Embryonic facial prominence (tissue), 1 donor: Measurements from ENCODE around the gene C2CD4C.
"Not testable (repeated sequence)": the region's sequence is repeated elsewhere in the genome, so short reads cannot be mapped to it uniquely, and the experiment has no call there.

Experiments
- DNase-seq: peaks from one replicate; pipeline ENCODE4 v3.0.0-alpha.2; 2016; ENCODE audit errors: extremely low spot score

Gene C2CD4C

DNA sequence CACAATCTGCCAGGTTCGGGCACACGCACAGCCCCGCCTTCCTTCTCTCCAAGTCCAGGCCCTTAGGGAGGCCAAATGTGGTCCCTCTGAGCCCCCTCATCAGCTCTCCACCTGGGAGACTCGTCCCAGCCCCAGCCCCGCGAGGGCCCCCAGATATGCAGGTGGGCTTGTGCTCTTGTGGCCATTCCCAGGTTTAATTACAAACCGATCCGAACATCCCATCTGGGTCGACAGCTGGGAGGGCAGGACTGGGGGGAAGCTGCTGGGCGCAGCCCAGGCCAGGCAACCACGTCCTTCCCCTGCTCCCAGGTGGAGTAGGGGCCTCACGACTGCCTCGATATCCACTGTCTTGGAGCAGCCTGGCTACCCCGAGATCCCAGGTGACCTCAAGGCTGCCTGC, 7.5 kb upstream of the C2CD4C start:
- DNase-seq, result no peak

DNA sequence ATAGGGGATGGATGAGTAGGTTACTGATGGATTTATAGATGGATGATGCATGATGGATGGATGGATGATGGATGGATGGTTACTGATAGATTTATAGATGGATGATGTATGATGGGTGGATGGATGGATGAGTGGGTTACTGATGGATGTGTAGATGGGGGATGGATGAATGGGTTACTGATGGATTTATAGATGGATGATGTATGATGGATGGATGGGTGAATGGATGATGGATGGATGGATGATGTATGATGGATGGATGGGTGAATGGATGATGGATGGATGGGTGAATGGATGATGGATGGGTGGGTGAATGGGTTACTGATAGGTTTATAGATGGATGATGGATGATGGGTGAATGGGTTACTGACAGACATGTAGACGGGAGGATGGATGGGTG, 6.3 kb upstream of the C2CD4C start:
- DNase-seq, result no peak

DNA sequence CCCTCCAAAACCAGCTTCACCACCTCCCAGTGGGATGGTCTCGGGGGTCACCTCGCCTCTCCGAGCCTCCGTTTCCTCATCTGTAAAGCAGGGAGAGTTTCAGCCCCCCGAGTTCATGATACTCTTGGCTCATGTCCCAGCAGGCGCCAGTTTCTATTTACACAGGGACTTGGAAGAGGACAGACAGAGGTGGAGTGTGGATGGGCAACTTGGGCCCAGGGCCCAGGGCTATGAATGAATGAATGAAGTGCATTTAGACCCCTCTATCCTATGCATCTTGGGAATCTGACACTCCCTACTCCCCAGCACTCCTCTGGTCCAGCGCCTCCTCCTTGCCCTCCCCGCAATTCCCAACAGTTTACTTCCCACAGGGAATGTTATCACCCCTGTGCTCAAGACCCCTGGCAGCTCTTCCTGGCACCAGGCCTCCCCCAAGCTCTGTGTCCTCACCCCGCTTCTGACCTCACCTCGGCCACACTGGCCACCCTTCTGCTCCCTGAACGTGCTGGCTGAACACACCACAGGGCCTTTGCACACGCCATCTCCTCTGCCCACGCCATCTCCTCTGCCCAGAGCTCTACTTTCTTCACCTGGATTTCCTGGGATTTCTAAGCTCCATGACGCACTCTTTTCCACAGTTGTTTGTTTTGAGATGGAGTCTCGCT, 4.9 kb upstream of the C2CD4C start:
- DNase-seq, result no peak

DNA sequence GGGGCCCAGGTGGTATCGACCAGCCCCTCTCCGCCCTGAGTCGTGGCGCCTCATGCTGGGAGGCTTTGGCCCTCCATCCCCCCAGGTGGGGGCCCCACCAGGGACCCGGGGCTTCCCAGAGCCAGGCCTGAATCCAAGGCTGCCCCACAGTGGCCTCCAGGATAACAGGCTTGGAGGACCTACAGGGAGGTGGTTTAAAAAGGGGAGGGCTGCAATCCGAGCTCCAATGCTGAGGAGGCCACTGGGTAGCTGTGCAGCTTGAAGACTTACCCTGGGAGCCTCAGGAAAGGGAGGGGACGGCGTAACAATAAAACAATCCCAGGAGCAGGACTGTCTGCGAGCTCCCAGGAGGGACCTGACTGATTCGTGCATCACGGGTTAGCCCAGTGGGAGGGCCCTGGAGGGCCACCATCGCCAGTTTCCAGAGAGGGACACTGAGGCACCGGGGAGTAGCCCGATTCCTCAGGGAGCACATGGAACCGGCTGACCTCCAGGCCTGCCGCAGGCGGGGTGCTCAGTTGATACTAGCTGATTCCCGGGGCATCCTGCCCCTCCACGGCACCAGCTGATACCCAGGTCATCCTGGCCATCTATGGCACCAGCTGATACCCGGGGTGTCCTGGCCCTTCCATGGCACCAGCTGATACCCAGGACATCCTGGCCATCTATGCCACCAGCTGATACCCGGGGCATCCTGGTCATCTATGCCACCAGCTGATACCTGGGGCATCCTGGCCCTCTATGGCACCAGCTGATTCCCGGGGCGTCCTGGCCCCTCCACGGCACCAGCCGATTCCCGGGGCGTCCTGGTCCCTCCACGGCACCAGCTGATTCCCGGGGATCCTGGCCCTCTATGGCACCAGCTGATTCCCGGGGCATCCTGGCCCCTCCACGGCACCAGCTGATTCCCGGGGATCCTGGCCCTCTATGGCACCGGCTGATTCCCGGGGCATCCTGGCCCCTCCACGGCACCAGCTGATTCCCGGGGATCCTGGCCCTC, 3.7 kb upstream of the C2CD4C start:
- no peak for DNase-seq

DNA sequence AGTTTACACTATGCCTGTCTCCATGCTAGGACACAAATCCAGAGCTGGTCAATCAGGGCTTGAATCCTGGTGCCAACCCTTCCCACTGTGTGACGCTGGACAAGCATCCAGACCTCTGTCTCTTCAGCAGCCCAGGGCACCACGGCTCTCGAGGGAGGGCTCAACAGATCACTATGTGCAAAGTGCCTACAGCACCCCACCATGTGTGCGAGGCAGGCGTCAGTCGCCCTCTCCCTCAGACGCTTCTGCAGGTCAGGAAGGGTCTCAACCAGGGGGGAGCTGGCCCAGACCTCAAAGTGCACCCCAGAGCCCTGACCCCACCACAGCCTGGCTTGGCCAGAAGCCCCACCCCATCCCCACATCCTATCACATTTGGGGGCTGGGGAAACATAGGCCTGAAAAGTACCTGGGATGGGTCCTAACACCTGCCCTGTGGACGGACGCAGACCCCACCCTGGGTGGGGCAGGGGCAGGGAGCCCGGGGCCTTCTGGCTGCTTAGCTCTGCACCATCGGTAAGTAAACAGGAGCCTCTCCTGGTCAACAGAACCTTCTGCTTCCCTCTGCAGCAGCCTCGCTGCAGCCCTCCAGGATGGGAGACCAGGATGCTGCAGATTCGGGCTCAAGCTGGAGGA, 2.9 kb upstream of the C2CD4C start:
- no peak for DNase-seq

DNA sequence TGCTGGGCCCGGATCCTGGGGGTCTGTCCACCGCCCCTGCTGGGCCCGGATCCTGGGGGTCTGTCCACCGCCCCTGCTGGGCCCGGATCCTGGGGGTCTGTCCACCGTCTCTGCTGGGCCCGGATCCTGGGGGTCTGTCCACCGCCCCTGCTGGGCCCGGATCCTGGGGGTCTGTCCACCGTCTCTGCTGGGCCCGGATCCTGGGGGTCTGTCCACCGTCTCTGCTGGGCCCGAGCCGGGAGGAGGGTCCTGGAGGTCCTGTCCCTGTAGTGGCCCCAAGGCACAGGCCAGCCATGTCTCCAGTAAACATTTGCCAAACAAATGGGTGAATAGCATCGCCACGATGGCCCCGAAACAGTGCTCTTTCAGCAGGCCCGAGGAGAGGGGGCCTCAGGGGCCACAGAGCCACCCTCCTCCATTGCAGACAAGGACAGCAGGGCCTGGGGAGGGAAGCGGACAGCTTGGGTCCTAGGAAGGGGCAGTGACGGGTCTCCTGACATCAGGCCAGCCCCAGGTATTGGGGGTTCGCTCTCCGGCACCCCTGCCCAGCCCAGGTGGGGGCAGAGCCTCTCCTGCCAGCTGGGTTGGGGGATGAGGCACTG, 2.3 kb upstream of the C2CD4C start:
- DNase-seq, result not testable (repeated sequence)

DNA sequence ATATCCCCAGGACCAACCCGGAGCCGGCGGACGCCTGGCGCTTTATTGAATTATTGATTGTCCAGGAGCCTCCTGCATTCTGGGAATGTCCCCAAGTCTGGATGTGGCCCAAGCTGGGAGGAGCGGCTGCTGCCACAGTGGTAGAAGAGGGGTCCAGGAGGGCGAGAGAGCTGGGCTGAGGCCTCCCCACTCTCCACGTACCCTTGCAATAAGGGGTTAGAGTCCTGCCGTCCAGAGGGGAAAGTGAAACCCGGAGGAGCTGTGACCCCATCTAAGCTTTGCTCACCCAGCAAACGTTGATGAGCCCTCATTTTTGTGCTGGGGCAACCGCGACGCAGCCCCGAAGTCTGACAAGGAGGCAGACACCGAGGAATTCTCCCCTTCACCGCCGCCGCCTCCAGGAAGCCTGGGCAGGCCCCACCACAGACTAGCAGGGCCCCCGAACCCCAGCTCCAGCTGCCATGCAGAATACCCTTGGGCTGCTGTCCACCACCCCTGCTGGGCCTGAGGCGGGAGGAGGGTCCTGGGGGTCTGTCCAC, 1.4 kb upstream of the C2CD4C start:
- no peak for DNase-seq

DNA sequence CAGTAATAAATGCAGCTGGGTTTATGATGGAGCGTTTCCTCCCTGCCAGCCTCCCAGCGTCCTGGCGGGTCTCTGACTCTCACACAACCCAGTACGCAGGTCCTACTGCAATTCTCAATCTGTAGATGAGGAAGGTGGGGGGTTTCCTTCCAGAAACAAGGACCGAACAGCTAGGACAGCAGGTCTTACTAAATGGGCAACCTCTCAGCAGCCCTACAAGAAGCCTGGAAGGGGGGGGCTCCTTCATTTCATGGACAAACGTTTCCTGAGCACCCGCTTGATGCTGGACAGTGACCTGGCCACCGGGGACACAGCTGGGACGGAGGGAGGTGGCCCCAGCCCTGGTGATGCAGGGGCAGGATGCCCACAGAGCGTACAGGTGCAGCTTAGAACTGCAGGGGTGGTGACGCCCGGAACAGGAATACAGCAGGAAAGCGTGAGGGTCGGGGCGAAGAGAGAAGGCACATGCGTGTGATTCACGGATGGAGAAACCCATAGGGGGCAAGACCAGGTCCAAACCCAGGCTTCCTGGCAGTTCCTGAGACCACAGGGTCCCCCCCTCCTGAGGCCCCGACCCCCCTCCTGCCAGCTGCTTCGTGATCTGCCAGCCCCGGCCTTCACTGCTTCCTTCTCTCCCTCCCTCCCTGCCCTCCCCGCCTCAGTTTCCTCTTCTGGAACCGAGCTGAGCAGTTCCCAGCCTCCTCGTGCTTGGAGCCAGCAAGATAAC, 732 bp upstream of the C2CD4C start:
- no peak for DNase-seq

DNA sequence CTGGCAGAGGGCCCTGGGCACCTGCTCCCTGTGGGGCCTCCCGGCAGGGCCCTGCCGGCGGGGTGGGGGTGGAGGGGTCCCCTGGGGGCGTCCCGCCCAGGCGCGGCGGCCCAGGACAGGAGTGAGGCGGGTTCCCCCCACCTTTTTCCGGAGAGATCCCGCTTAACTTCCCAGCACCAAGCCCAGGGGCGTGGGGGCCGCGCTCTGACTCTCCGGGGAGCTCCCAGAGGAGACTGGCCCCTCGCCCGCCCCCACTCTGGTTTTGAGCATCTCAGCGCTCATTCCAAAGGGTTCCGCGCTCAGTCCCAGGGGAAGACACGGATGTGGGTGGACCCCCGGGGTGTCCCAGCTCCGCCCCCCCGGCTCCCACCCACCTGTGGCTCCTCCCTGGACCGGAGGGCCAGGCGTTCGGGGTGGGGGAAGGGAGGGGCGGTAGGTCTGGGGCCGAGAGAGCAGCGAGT, 476 bp downstream of the C2CD4C start:
- DNase-seq, result no peak

DNA sequence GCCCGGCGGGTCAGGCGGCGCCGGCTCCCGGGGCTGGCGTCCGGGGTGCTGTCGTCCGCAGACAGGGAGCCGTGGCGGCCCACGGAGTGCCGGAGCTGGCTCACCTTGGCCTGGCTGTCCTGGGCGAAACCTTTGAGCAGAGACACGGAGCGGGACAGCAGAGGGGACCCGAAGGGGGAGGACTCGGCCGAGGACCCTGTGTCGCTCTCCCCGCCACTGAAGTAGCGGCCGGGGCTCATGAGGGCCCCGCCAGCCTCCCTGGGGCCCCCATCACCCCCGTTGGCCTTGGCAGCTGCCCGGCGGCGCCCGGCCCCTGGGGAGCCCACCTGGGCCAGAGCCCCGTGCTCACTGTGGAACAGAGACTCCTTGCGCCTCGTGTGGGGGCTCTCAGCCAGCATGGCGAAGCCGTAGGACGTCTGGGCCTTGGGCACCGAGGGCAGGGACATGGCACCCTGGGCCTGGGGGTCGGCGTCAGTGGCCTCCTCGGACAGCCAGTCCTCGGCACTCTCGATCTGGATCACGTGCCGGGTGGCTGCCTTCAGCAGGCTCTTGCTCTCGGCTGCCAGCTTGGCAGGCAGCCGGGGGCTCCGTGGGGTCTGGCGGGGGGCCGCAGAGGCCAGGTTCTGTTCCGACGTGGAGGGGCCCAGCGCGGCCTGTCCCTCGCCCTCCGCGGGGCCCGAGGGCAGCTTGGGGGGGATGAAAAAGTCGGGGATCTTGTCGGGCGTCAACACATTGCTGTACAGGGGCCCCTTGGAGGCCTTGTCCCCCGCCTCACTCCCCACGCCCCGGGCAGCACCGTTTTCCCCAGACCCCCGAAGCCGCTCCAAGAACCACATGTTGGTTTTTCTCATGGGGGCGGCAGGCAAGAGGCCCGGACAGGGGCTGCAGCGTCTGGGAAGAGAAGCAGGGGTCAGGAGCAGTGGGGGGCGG, 1.2 kb downstream of the C2CD4C start:
- DNase-seq, result no peak

DNA sequence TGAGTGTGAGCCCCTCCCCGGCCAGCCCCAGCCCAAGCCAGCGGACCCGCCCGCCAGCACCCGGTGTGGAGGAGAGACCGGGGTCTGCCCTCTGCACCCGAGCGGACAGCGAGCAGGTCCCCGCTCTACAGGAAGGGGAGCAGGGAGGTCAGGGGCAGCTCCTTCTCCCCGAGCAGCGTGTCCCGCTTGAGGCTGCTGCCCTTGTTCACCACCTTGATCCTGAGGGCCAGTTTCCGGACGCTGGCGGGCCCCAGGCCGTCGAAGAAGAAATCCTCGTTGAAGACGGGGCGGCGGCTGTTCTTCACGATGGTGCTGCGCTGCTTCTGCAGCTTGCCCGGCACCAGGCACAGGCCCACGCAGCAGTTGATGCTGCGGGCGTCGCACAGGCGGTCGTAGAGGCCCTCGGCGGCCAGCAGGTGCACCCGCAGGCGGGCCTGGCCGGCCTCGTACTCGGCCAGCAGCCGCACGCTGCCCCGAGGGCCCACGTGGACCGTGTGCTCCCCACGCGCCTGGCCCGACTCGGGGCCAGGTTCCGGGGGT, 1.9 kb downstream of the C2CD4C start:
- no peak for DNase-seq

DNA sequence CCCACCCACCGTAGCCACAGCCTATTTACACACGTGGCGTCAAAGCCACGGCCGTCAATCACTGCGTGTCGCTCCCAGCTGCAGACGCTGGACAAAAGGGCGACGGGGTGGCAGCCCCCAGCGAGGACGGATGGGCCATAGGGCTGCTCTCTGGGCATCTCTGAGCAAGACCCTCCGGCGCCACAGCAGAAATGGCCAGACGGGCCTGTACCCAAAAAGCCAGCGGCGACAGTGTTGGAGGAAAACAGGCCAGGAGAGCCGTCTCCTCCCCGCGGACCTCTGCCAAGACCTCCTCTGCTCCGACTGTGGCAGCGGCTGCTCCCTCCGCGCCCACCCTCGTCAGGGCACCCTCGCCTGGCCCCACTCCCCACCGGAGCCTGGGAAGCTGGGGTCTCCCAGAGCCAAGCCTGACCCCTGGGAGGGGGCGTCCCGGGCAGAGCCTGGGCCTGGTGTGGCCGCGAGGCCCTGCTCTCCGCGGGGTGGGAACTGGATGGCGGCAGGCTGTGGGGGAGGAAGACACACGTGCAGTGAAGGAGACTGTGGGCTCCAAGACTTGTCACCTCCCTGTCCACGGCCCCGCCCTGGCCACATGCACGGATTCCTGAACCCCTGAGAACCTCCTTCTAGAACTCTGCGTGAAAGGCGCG, 2.7 kb downstream of the C2CD4C start:
- no peak for DNase-seq

DNA sequence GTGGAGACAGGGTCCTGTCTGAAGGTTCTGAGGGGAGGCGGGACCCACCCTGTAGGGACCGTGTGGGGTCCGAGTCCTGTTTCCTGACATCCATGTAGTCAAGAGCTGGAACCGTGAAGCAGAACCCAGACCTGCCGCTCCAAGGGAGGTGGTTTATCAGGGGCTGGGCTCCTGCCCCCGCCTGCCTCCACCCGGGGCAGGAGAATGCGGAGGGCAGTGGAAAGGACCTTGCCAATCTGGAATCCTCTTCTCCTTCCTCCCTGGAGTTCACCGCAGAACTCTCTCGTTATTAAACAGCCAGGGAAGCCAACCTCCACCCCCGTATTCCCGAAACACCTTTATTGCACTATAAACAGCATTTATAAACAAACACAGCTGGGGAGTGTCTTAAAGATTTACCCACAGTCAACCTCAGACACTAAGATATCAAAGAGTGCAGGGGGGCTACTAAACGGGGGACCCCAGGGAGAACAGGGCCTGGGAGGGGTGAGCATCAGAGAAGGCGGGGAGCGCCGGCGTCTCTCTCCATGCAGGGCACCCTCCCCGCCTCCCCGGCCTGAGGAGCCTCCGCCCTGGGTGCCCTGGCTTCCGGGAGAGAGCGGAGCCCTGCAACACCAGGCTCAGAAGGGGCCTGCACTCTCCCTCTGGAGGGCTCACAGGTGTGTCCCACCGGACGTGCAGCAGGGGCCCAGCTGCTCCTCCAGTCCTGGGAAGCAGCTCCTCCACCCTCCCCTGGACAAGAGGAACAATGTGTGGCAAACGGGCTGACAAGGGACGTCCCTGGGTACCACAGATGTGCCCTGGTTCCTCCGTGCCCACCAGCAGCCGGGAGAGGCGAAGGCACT, 3.6 kb downstream of the C2CD4C start:
- no peak for DNase-seq

DNA sequence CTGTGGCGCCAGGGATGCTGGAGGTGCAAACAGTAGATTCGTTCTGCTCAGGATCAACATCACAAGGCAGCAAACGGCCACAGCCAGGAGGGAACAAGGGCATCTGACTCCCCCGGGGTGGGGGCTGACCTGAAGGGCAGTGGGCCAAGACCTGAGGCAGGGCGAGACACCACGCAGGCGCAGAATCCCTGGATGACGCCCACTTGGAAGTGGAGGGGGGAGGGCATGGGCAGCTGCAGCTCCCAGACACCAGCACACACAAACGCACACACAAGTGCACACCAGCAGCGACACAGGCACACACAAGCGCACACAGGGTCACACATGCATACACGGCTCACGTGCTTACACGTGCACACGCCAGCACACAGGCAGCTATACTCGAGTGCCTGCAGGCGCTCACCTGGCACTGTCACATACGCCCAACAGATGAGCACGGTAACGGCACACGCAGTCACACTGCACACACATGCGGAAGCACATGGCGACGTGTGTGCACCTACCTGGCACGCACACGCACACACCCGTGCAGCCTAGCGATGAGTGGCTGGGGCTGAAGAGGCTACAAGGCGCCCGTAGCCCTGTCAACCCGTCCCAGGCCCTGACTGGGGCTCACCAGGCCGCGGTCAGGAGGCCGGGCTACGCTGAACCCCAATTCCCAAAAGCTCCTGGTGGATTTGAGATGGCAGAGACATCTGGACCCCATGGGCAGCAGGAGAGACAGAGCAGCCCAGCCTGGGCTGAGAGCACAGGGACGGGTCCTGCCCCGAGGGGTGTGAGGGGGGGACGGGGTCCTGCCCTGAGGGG, 5.5 kb downstream of the C2CD4C start:
- no peak for DNase-seq

DNA sequence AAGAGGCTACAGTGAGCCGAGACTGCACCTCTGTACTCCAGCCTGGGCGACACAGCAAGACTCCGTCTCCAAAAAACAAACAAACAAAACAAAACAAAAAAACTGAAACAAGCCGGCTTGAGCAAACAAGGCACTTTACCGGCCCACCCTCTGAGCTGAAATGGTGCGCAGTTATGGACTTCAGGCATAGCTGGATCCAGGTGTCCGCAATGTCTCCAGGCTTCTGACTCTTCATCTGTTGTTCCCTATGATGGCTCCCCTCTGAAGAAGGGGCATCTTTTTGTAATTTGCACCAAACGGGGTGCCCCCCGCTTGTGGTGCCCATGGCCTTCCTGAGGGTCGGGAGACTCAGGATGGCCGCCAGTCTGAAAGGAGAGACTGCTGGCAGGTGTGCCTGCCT, 6.2 kb downstream of the C2CD4C start:
- DNase-seq, result no peak

DNA sequence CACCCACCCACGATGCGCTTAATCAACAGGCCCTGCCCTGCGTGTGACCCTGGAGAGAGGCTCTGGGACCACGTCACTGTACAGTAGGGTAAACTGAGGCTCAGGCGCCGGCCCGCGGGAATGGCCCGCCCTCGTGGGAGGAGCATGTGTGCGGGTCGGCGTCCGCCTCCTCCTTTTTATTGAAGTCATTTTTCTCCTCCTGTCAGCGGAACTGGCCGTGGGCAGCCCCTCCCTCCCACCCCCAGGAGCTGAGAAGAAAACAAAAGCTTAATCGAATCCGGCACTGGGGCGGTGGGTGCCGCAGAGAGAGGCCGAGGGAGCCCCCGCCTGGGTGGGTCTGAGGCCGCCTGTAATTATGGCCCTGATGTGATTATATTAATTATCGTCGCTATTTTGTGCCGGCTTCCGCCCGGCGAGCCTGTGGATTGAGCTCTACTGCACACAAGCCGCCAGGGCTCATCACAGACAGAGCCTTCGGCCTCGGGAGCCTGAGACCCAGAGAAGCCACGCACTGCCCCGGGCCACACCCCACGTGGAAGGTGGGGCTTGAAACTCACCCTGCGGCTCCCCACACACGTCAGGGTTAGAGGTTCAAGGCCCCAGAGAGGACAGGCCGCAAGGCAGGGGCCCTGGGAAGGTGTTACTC, 7.0 kb downstream of the C2CD4C start:
- DNase-seq, result no peak
